Measurements from ENCODE around the gene PLTP. TPM values are rescaled to one million over a fixed set of nuclear protein-coding genes. Genes with fewer than 3 reads are reported as not detected.

PLTP gene
- total and polyA plus RNA-seq, 2 of the 13 experiments (the other 11 are each of a cell fraction or from before 2014, with no cell fraction given), result 16.9 to 28.6 TPM

DNA sequence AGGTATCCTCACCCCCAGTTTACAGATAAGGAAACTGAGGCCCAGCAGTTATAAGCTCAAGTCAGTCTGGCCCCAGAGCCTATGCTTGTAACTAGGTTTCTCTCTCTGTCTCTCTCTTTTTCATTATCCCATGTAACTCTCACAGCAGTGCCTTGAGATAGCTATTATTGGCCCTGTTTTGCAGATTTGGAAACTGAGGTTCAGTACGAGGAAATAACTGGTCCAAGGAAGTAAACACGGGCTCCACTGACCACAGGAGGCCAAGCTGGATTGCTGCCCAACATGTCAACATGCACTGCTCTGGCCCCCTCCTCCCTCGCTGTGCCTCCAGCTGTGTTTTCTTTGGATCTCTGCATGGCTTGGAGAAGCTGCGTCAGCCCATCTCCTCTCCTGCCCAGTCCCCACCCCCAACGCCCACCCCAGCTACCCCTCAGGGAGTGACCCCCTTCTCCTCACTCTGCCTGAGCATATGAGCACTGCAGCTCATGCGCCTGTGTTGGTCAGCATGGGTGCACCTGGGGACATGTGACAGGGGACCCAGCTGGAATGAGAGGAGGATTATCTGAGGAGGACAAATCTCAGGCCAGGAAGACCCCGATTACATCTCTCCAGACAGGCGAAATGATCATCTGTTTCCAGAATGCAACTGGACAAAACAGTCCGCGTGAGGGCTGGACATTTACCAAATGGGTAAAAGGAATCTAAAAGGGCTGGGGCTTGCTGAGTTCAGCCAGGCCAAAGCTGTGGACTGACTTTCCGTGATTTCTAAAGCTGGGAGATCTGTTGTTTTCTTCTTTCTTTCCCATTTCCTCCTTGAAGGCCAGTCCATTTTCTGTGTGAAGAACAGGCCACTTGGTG lies 7.8 kb upstream of the PLTP start (continued):
- TF ChIP-seq ZFY (CRISPR knock-in tag; IDR thresholded peaks at IDR 0.05) (0 out of 2 replicates have a peak, but pooled peaks have one; percentile 33), ZBTB7A (CRISPR knock-in tag; IDR thresholded peaks at IDR 0.05) (0 out of 2 replicates have a peak, but pooled peaks have one; percentile 15), EED (CRISPR knock-in tag; IDR thresholded peaks at IDR 0.05) (0 out of 2 replicates have a peak, but pooled peaks have one; percentile 16), BRD4 (CRISPR knock-in tag; IDR thresholded peaks at IDR 0.05) (no peak), HDAC2 (CRISPR knock-in tag; IDR thresholded peaks at IDR 0.05) (peak; percentile 49; the same call in 1 of the 2 replicates), ZSCAN29 (CRISPR knock-in tag; conservative IDR thresholded peaks at IDR 0.05) (no peak), ZNF264 (CRISPR knock-in tag; IDR thresholded peaks at IDR 0.05) (no peak), MEIS2 (CRISPR knock-in tag; IDR thresholded peaks at IDR 0.05) (peak; percentile 70; the same call in 1 of the 2 replicates), ZNF121 (CRISPR knock-in tag; IDR thresholded peaks at IDR 0.05) (0 out of 2 replicates have a peak, but pooled peaks have one; percentile 39), HOXA5 (CRISPR knock-in tag; IDR thresholded peaks at IDR 0.05) (0 out of 2 replicates have a peak, but pooled peaks have one; percentile 52), FOXO1 (CRISPR knock-in tag; IDR thresholded peaks at IDR 0.05) (peak; percentile 87; the same call in 1 of the 2 replicates), ZFX (CRISPR knock-in tag; IDR thresholded peaks at IDR 0.05; ENCODE audit: low read depth) (peak; percentile 32), ZNF589 (CRISPR knock-in tag; conservative IDR thresholded peaks at IDR 0.05) (no peak), ZNF598 (CRISPR knock-in tag; IDR thresholded peaks at IDR 0.05; ENCODE audit: borderline replicate concordance) (no peak), NR2F6 (IDR thresholded peaks at IDR 0.05) (no peak), NR2F6 (CRISPR knock-in tag; IDR thresholded peaks at IDR 0.05) (0 out of 2 replicates have a peak, but pooled peaks have one; percentile 48), MED1 (CRISPR knock-in tag; IDR thresholded peaks at IDR 0.05) (peak; percentile 69), ZNF816 (CRISPR knock-in tag; IDR thresholded peaks at IDR 0.05; ENCODE audit: borderline replicate concordance) (no peak), PHF8 (CRISPR knock-in tag; IDR thresholded peaks at IDR 0.05) (no peak), PPARG (CRISPR knock-in tag; conservative IDR thresholded peaks at IDR 0.05) (no peak), MIER3 (CRISPR knock-in tag; IDR thresholded peaks at IDR 0.05; ENCODE audit: borderline replicate concordance) (no peak)
- TF ChIP-seq, protein P1, sequence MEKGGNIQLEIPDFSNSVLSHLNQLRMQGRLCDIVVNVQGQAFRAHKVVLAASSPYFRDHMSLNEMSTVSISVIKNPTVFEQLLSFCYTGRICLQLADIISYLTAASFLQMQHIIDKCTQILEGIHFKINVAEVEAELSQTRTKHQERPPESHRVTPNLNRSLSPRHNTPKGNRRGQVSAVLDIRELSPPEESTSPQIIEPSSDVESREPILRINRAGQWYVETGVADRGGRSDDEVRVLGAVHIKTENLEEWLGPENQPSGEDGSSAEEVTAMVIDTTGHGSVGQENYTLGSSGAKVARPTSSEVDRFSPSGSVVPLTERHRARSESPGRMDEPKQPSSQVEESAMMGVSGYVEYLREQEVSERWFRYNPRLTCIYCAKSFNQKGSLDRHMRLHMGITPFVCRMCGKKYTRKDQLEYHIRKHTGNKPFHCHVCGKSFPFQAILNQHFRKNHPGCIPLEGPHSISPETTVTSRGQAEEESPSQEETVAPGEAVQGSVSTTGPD (CRISPR knock-in tag; IDR thresholded peaks at IDR 0.05), result no peak
- TF ChIP-seq, protein P2, sequence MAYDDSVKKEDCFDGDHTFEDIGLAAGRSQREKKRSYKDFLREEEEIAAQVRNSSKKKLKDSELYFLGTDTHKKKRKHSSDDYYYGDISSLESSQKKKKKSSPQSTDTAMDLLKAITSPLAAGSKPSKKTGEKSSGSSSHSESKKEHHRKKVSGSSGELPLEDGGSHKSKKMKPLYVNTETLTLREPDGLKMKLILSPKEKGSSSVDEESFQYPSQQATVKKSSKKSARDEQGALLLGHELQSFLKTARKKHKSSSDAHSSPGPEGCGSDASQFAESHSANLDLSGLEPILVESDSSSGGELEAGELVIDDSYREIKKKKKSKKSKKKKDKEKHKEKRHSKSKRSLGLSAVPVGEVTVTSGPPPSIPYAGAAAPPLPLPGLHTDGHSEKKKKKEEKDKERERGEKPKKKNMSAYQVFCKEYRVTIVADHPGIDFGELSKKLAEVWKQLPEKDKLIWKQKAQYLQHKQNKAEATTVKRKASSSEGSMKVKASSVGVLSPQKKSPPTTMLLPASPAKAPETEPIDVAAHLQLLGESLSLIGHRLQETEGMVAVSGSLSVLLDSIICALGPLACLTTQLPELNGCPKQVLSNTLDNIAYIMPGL (CRISPR knock-in tag; IDR thresholded peaks at IDR 0.05; ENCODE audit: borderline replicate concordance in 1 of 2, low read depth in 1 of 2), result no peak
- TF ChIP-seq, protein P3, sequence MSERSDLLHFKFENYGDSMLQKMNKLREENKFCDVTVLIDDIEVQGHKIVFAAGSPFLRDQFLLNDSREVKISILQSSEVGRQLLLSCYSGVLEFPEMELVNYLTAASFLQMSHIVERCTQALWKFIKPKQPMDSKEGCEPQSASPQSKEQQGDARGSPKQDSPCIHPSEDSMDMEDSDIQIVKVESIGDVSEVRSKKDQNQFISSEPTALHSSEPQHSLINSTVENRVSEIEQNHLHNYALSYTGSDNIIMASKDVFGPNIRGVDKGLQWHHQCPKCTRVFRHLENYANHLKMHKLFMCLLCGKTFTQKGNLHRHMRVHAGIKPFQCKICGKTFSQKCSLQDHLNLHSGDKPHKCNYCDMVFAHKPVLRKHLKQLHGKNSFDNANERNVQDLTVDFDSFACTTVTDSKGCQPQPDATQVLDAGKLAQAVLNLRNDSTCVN (CRISPR knock-in tag; IDR thresholded peaks at IDR 0.05; ENCODE audit: borderline replicate concordance), result peak; percentile 62; the same call in 1 of the 2 replicates
- TF ChIP-seq, protein P4, sequence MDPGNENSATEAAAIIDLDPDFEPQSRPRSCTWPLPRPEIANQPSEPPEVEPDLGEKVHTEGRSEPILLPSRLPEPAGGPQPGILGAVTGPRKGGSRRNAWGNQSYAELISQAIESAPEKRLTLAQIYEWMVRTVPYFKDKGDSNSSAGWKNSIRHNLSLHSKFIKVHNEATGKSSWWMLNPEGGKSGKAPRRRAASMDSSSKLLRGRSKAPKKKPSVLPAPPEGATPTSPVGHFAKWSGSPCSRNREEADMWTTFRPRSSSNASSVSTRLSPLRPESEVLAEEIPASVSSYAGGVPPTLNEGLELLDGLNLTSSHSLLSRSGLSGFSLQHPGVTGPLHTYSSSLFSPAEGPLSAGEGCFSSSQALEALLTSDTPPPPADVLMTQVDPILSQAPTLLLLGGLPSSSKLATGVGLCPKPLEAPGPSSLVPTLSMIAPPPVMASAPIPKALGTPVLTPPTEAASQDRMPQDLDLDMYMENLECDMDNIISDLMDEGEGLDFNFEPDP (CRISPR knock-in tag; conservative IDR thresholded peaks at IDR 0.05), result 0 out of 2 replicates have a peak, but pooled peaks have one; percentile 90

All from HepG2 (cell line).